Measurements from ENCODE around the gene ITPK1.

Gene ITPK1

DNA sequence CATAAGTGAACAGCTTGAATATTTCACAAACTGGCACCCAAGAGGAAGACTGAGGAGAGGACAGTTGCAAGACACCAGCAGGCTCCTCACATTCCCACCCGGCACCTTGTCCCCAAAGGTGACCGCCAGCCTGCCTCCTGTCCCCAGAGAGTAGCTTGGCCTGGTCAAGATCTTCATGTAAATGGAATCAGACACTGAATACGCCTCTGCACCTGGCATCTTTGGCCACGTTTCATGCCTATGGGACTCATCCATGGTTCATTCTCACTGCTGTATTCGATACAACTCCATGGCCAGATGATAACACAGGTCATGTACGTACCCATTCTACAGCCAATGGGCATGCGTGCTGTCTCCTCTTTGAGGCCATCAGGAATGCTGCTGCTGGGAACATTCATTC is 60.8 kb downstream of the ITPK1 start:
- TF ChIP-seq, protein P1, sequence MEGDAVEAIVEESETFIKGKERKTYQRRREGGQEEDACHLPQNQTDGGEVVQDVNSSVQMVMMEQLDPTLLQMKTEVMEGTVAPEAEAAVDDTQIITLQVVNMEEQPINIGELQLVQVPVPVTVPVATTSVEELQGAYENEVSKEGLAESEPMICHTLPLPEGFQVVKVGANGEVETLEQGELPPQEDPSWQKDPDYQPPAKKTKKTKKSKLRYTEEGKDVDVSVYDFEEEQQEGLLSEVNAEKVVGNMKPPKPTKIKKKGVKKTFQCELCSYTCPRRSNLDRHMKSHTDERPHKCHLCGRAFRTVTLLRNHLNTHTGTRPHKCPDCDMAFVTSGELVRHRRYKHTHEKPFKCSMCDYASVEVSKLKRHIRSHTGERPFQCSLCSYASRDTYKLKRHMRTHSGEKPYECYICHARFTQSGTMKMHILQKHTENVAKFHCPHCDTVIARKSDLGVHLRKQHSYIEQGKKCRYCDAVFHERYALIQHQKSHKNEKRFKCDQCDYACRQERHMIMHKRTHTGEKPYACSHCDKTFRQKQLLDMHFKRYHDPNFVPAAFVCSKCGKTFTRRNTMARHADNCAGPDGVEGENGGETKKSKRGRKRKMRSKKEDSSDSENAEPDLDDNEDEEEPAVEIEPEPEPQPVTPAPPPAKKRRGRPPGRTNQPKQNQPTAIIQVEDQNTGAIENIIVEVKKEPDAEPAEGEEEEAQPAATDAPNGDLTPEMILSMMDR (IDR thresholded peaks at IDR 0.05; ENCODE audit: low read depth, low read length): no peak
- no peak for TF ChIP-seq EZH2phosphoT487 (IDR thresholded peaks at IDR 0.05; ENCODE audit: low read depth)
- Histone ChIP-seq H3K4me2 (ENCODE audit: low read length) (no peak overlapping the region), H3K27ac (ENCODE audit: low read length) (no peak overlapping the region), H3K4me1 (ENCODE audit: low read length) (no peaks in the 10 kb centered on the region), H3K9ac (ENCODE audit: low read length) (no peak overlapping the region), H4K20me1 (ENCODE audit: insufficient read depth, low read length) (peaks cover 3% of the 10 kb centered on the region; the same call in 1 of the 2 replicates), H3K9me3 (ENCODE audit: insufficient read depth, low read length) (no peaks in the 10 kb centered on the region), H3K27me3 (ENCODE audit: low read depth, low read length) (no peaks in the 10 kb centered on the region), H3K79me2 (ENCODE audit: low read length) (no peaks in the 10 kb centered on the region), H3K36me3 (replicated peaks; ENCODE audit: low read depth, low read length) (no peaks in the 10 kb centered on the region), H2AFZ (ENCODE audit: low read depth, low read length) (no peak overlapping the region), H3K4me3 (ENCODE audit: low read length) (no peak overlapping the region)

GRCh38 chr14:93054006-93054405 is 61.7 kb downstream of the ITPK1 start:
- Histone ChIP-seq H3K79me2 (ENCODE audit: low read length) (no peaks in the 10 kb centered on the region), H3K4me1 (ENCODE audit: low read length) (no peaks in the 10 kb centered on the region), H3K4me3 (ENCODE audit: low read length) (no peak overlapping the region), H3K27ac (ENCODE audit: low read length) (no peak overlapping the region), H3K9ac (ENCODE audit: low read length) (no peak overlapping the region), H3K27me3 (ENCODE audit: low read depth, low read length) (no peaks in the 10 kb centered on the region), H3K9me3 (ENCODE audit: insufficient read depth, low read length) (no peaks in the 10 kb centered on the region), H2AFZ (ENCODE audit: low read depth, low read length) (no peak overlapping the region), H3K36me3 (replicated peaks; ENCODE audit: low read depth, low read length) (no peaks in the 10 kb centered on the region), H4K20me1 (ENCODE audit: insufficient read depth, low read length) (peaks cover 2% of the 10 kb centered on the region; the same call in 1 of the 2 replicates), H3K4me2 (ENCODE audit: low read length) (no peak overlapping the region)
- TF ChIP-seq, protein P1 (IDR thresholded peaks at IDR 0.05; ENCODE audit: low read depth, low read length): no peak
- TF ChIP-seq EZH2phosphoT487 (IDR thresholded peaks at IDR 0.05; ENCODE audit: low read depth): no peak

DNA sequence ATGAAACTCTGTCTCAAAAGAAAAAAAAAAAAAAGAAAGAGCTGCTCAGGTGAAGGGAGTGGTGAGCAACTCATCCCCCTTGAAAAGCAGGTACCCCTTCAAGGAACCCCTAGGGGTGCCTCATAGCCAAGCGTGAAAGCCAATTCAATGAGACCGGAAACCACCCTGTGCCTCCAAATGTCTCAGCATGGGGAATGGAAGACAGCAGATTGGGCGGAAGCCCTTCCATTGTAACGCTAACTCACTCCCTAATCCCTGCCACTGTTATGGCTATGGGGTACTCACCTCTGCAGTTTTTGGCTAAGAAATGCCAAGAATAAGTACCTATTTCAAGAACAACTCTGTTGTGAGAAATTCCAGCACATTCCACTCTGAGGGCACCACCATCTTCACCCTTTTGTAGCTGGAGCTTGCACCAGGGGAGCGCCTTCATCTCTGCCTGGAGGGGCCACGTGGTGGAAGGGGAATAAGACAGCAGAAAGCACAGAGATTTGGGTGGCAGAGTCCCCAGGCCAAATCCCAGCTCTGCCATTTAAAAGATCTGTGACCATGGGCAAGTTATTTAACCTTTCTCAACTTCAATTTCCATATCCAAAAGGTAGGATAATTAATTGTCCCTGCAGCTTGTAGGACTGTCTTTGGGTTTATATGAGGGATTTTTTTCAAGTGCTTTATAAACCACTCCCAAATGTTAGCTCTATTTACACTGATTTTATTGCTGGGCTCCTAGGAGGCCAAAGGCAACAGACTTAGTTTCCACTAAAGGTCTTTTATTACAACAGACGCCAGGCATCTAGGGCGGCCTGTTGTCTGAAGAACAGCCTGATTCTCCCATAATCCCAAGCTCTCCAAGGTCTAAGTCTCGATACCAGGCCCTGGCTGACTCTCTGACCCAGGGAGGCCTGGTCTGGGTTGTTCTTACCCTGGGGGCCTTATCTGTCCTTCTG is 63.9 kb downstream of the ITPK1 start:
- H3K27me3 ChIP-seq (ENCODE audit: low read depth, low read length): no peaks in the 10 kb centered on the region
- no peaks in the 10 kb centered on the region for H3K36me3 ChIP-seq (replicated peaks; ENCODE audit: low read depth, low read length)
- H3K9ac ChIP-seq (ENCODE audit: low read length): no peak overlapping the region
- no peaks in the 10 kb centered on the region for H3K79me2 ChIP-seq (ENCODE audit: low read length)
- no peak overlapping the region for H3K27ac ChIP-seq (ENCODE audit: low read length)
- no peaks in the 10 kb centered on the region for H3K9me3 ChIP-seq (ENCODE audit: insufficient read depth, low read length)
- H4K20me1 ChIP-seq (ENCODE audit: insufficient read depth, low read length): no peaks in the 10 kb centered on the region; the same call in 1 of the 2 replicates
- no peaks in the 10 kb centered on the region for H3K4me1 ChIP-seq (ENCODE audit: low read length)
- TF ChIP-seq EZH2phosphoT487 (IDR thresholded peaks at IDR 0.05; ENCODE audit: low read depth): no peak
- TF ChIP-seq, protein P1 (IDR thresholded peaks at IDR 0.05; ENCODE audit: low read depth, low read length): no peak
- no peak overlapping the region for H3K4me2 ChIP-seq (ENCODE audit: low read length)
- no peak overlapping the region for H2AFZ ChIP-seq (ENCODE audit: low read depth, low read length)
- no peak overlapping the region for H3K4me3 ChIP-seq (ENCODE audit: low read length)

GRCh38 chr14:93050761-93051160 is 65.0 kb downstream of the ITPK1 start:
- no peaks in the 10 kb centered on the region for H3K79me2 ChIP-seq (ENCODE audit: low read length)
- H2AFZ ChIP-seq (ENCODE audit: low read depth, low read length): no peak overlapping the region
- no peaks in the 10 kb centered on the region for H3K4me1 ChIP-seq (ENCODE audit: low read length)
- H3K27ac ChIP-seq (ENCODE audit: low read length): no peak overlapping the region
- no peak overlapping the region for H3K4me3 ChIP-seq (ENCODE audit: low read length)
- TF ChIP-seq EZH2phosphoT487 (IDR thresholded peaks at IDR 0.05; ENCODE audit: low read depth): no peak
- TF ChIP-seq, protein P1 (IDR thresholded peaks at IDR 0.05; ENCODE audit: low read depth, low read length): no peak
- no peaks in the 10 kb centered on the region for H3K9me3 ChIP-seq (ENCODE audit: insufficient read depth, low read length)
- H3K9ac ChIP-seq (ENCODE audit: low read length): no peak overlapping the region
- H3K4me2 ChIP-seq (ENCODE audit: low read length): no peak overlapping the region
- H4K20me1 ChIP-seq (ENCODE audit: insufficient read depth, low read length): no peaks in the 10 kb centered on the region
- no peaks in the 10 kb centered on the region for H3K36me3 ChIP-seq (replicated peaks; ENCODE audit: low read depth, low read length)
- H3K27me3 ChIP-seq (ENCODE audit: low read depth, low read length): no peaks in the 10 kb centered on the region
